HepG2 (cell line): ENCODE results near the gene PCIF1. TPM values are rescaled to one million over a fixed set of nuclear protein-coding genes. Genes with fewer than 3 reads are reported as not detected.
A peak's percentile ranks its signal among the peaks of the same experiment; 100 is the strongest.

Source experiments
- CHD2 ChIP-seq: IDR thresholded peaks from 2 replicates; pipeline ENCODE4 v1.6.1; 2011; ENCODE audit warnings: low read depth, low read length, improper control_type of control experiment
- SALL2 ChIP-seq: sonication (generic); formaldehyde crosslinking; IDR thresholded peaks from 2 replicates; pipeline ENCODE4 v1.8.1; 2023; ENCODE audit warnings: mild to moderate bottlenecking, missing genetic modification reagents, inconsistent platforms
- ZKSCAN8 ChIP-seq: IDR thresholded peaks from 2 replicates; pipeline ENCODE4 v1.6.1; 2016; ENCODE audit warnings: borderline replicate concordance, missing genetic modification reagents, missing compliant biosample characterization
- ZNF282 ChIP-seq: fragments of 450-650 bp; IDR thresholded peaks from 2 replicates; pipeline ENCODE4 v1.6.1; 2018; ENCODE audit not compliant: partially characterized antibody
- ZNF558 ChIP-seq: sonication (generic); formaldehyde crosslinking; IDR thresholded peaks from 2 replicates; pipeline ENCODE4 v1.9.0; 2022; ENCODE audit warnings: mild to moderate bottlenecking, missing genetic modification reagents, borderline replicate concordance
- ZNF598 ChIP-seq: sonication (generic); formaldehyde crosslinking; IDR thresholded peaks from 2 replicates; pipeline ENCODE4 v1.5.1; 2020; ENCODE audit warnings: mild to moderate bottlenecking, missing genetic modification reagents, borderline replicate concordance
- ZNF781 ChIP-seq: sonication (generic); formaldehyde crosslinking; IDR thresholded peaks from 2 replicates; pipeline ENCODE4 v1.5.1; 2020; ENCODE audit warnings: borderline replicate concordance, mild to moderate bottlenecking, missing genetic modification reagents; ENCODE audit errors: not compliant biosample characterization
- ZZZ3 ChIP-seq: sonication (generic); formaldehyde crosslinking; IDR thresholded peaks from 2 replicates; pipeline ENCODE4 v1.4.0; 2020; ENCODE audit warnings: missing genetic modification reagents, mild to moderate bottlenecking, borderline replicate concordance
- polyA plus RNA-seq, 8 experiments: library from polyadenylated mRNA; depleted of rRNA in 3 of 8; stranded (reverse) in 7 of 8; unstranded in 1 of 8; fragments of >200 nt; fragmentation: Illumina TruSeq in 4 of 8; extraction: Trizol in 4 of 8; gene quantifications; 2 replicates each; pipeline versions ENCODE4 v1.2.1 to v1.2.3, GENCODE V29; 2011 to 2016; ENCODE audit warnings: low read depth in 4 of 8, missing spikeins in 1 of 8, mixed read lengths in 1 of 8; ENCODE audit not compliant: insufficient read depth in 1 of 8
- total RNA-seq, 5 experiments: library from RNA; depleted of rRNA; stranded (reverse); fragments of >200 nt; fragmentation: Illumina TruSeq; extraction: Trizol; gene quantifications; 2 replicates each; pipeline ENCODE4 v1.2.3, GENCODE V29; 2016; ENCODE audit warnings: low read depth in 1 of 5
- TF ChIP-seq, protein P1 (sequence below), 2 experiments: sonication (generic) in 1 of 2; formaldehyde crosslinking in 1 of 2; IDR thresholded peaks; 2 replicates each; pipeline versions ENCODE4 v1.6.1 to v1.9.0; 2014 to 2022; ENCODE audit warnings: antibody characterized with exemption in 1 of 2, borderline replicate concordance in 1 of 2, inconsistent platforms in 1 of 2, low read depth in 1 of 2, missing genetic modification reagents in 1 of 2
- TF ChIP-seq, protein P2 (sequence below): sonication (generic); formaldehyde crosslinking; IDR thresholded peaks from 2 replicates; pipeline ENCODE4 v1.4.0; 2020; ENCODE audit warnings: missing genetic modification reagents
- TF ChIP-seq, protein P3 (sequence below): sonication (generic); formaldehyde crosslinking; IDR thresholded peaks from 2 replicates; pipeline ENCODE4 v1.5.1; 2020; ENCODE audit warnings: missing genetic modification reagents, mild to moderate bottlenecking, borderline replicate concordance
- TF ChIP-seq, protein P4 (sequence below): sonication (generic); formaldehyde crosslinking; IDR thresholded peaks from 2 replicates; pipeline ENCODE4 v1.4.0; 2020; ENCODE audit warnings: mild to moderate bottlenecking, missing genetic modification reagents
- TF ChIP-seq, protein P5 (sequence below): sonication (generic); formaldehyde crosslinking; conservative IDR thresholded peaks from 2 replicates; pipeline ENCODE4 v1.8.0; 2022; ENCODE audit warnings: missing genetic modification reagents

Gene PCIF1
- total and polyA plus RNA-seq, 2 of the 13 experiments (the other 11 are each of a cell fraction or from before 2014, with no cell fraction given) = 20.9 to 24.4 TPM

DNA sequence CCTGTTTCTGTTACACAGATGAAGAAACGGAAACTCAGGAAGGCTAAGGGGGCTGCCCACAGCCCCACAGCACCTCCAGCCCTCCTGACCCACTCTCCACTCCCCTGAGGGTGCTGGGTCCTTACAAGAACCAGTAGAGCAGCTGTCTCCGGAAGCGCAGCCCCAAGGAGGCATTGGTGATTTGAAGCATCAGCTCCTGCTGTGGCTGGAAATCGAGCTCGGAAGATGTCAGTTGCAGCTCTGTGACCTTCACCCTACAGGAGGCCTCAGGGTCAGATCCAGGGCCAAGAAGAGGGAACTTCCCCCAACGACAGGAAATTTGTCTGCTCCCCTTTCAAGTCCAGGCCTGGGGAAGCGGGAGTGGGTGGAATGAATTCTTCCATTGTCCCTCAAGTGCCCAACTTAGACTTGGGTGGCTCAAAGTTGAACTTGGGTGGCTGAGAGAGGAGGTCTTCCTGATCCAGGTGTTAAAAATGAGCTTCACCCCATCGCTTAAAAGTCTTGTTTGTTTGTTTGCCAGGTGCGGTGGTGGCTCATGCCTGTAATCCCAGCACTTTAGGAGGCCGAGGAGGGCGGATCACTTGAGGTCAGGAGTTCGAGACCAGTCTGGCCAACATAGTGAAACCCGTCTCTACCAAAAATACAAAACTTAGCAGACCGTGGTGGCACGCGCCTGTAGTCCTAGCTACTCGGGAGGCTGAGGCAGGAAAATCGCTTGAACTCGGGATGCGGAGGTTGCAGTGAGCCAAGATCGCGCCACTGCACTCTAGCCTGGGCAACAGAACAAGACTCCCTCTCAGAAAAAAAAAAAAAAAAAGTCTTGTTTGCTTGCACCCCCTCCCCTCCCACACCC is 24.4 kb upstream of the PCIF1 start (continued):
- TF ChIP-seq, protein P1, sequence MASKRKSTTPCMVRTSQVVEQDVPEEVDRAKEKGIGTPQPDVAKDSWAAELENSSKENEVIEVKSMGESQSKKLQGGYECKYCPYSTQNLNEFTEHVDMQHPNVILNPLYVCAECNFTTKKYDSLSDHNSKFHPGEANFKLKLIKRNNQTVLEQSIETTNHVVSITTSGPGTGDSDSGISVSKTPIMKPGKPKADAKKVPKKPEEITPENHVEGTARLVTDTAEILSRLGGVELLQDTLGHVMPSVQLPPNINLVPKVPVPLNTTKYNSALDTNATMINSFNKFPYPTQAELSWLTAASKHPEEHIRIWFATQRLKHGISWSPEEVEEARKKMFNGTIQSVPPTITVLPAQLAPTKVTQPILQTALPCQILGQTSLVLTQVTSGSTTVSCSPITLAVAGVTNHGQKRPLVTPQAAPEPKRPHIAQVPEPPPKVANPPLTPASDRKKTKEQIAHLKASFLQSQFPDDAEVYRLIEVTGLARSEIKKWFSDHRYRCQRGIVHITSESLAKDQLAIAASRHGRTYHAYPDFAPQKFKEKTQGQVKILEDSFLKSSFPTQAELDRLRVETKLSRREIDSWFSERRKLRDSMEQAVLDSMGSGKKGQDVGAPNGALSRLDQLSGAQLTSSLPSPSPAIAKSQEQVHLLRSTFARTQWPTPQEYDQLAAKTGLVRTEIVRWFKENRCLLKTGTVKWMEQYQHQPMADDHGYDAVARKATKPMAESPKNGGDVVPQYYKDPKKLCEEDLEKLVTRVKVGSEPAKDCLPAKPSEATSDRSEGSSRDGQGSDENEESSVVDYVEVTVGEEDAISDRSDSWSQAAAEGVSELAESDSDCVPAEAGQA (IDR thresholded peaks at IDR 0.05; ENCODE audit: low read depth) = 0 out of 2 replicates have a peak, but pooled peaks have one; percentile 38
- TF ChIP-seq, protein P1 (CRISPR knock-in tag; IDR thresholded peaks at IDR 0.05; ENCODE audit: borderline replicate concordance) = no peak
- TF ChIP-seq, protein P2, sequence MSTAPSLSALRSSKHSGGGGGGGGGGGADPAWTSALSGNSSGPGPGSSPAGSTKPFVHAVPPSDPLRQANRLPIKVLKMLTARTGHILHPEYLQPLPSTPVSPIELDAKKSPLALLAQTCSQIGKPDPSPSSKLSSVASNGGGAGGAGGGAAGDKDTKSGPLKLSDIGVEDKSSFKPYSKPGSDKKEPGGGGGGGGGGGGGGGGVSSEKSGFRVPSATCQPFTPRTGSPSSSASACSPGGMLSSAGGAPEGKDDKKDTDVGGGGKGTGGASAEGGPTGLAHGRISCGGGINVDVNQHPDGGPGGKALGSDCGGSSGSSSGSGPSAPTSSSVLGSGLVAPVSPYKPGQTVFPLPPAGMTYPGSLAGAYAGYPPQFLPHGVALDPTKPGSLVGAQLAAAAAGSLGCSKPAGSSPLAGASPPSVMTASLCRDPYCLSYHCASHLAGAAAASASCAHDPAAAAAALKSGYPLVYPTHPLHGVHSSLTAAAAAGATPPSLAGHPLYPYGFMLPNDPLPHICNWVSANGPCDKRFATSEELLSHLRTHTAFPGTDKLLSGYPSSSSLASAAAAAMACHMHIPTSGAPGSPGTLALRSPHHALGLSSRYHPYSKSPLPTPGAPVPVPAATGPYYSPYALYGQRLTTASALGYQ (CRISPR knock-in tag) = peak; percentile 69; the same call in 1 of the 2 replicates
- TF ChIP-seq CHD2 (no peak), SALL2 (no peak), ZNF781 (CRISPR knock-in tag) (peak; percentile 19), ZNF282 (no peak), ZNF598 (no peak), ZZZ3 (CRISPR knock-in tag) (0 out of 2 replicates have a peak, but pooled peaks have one; percentile 38), ZKSCAN8 (no peak), ZNF558 (CRISPR knock-in tag) (no peak)
- TF ChIP-seq, protein P3, sequence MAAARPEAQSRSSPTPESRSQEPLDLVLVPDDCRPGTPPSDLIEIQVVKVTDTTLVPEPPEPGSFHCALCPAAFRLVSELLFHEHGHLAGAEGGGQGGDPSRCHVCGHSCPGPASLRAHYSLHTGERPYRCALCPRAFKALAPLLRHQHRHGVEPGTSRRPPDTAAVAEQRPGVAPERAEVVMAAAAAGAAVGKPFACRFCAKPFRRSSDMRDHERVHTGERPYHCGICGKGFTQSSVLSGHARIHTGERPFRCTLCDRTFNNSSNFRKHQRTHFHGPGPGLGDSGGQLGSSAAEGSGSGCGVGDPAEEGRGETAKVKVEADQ (CRISPR knock-in tag) = no peak
- TF ChIP-seq, protein P4, sequence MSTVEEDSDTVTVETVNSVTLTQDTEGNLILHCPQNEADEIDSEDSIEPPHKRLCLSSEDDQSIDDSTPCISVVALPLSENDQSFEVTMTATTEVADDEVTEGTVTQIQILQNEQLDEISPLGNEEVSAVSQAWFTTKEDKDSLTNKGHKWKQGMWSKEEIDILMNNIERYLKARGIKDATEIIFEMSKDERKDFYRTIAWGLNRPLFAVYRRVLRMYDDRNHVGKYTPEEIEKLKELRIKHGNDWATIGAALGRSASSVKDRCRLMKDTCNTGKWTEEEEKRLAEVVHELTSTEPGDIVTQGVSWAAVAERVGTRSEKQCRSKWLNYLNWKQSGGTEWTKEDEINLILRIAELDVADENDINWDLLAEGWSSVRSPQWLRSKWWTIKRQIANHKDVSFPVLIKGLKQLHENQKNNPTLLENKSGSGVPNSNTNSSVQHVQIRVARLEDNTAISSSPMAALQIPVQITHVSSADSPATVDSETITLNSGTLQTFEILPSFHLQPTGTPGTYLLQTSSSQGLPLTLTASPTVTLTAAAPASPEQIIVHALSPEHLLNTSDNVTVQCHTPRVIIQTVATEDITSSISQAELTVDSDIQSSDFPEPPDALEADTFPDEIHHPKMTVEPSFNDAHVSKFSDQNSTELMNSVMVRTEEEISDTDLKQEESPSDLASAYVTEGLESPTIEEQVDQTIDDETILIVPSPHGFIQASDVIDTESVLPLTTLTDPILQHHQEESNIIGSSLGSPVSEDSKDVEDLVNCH (CRISPR knock-in tag) = no peak
- TF ChIP-seq, protein P5, sequence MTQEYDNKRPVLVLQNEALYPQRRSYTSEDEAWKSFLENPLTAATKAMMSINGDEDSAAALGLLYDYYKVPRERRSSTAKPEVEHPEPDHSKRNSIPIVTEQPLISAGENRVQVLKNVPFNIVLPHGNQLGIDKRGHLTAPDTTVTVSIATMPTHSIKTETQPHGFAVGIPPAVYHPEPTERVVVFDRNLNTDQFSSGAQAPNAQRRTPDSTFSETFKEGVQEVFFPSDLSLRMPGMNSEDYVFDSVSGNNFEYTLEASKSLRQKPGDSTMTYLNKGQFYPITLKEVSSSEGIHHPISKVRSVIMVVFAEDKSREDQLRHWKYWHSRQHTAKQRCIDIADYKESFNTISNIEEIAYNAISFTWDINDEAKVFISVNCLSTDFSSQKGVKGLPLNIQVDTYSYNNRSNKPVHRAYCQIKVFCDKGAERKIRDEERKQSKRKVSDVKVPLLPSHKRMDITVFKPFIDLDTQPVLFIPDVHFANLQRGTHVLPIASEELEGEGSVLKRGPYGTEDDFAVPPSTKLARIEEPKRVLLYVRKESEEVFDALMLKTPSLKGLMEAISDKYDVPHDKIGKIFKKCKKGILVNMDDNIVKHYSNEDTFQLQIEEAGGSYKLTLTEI (CRISPR knock-in tag) = no peak
